Activated T-cell treated with anti-CD3 and anti-CD28 coated beads for 24 hours (primary cell): Measurements from ENCODE around the gene ETV3.
"Not testable (repeated sequence)": the region's sequence is repeated elsewhere in the genome, so short reads cannot be mapped to it uniquely, and the experiment has no call there.

Experiments
- DNase-seq: peaks from one replicate; pipeline ENCODE4 v3.0.0-alpha.2; 2020; ENCODE audit warnings: low read depth

The ETV3 gene

DNA sequence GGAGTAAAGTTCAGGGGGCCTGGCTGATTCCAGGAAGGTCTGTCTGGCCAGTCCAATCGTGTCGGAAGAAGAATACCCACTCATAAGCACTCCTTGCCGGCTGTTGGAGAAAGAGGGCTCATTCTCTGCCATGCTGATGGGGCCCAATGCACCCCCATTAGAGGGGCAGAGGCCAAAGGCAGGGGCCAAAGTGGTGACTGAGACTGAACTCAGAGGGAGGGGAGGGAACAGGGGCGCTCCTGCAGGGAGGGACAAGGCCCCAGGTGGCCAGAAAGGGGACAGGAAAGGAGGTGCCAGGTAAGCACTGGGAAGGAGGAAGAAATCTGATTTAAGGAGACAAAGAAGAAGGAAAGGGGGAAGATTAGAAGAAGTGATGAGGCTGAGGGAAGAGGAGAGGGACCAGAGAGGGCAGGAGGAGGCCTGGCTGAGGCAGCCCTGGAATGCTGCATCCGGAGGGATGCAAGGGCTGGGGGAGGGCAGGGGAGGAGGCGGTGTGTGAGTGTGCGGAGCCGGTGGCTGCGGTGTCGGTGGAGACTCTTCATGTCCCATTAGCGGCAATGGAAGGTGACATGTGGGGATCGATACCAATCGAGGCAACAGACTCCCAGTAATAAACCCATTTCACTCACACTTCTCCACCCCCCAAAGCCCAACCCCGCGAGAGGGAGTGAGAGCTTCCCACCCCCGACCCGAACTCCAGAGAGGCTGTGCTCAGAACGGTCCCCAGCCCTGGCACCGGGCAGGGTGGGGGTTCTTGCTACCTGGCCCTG lies 26.6 kb downstream of the ETV3 start:
- no peak for DNase-seq

DNA sequence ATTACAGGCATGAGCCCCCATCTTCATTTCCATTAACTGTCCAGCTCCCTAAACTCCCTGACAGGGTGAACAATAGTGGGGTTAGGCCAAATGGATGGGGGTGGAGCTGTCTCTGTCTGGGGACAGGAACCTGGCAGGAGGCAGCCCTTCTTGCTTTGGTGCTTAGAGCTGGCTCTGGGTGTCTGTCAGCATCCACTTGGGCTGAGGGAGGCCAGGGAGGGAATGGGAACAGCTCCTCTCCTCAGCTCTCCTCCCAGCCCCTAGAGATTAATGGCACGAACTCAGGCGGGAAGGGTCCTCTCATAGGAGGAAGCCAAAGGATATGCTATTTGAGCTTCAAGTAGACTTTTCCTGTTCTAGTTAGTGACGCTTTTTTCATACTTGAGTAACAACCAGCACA lies 27.5 kb downstream of the ETV3 start:
- no peak for DNase-seq

DNA sequence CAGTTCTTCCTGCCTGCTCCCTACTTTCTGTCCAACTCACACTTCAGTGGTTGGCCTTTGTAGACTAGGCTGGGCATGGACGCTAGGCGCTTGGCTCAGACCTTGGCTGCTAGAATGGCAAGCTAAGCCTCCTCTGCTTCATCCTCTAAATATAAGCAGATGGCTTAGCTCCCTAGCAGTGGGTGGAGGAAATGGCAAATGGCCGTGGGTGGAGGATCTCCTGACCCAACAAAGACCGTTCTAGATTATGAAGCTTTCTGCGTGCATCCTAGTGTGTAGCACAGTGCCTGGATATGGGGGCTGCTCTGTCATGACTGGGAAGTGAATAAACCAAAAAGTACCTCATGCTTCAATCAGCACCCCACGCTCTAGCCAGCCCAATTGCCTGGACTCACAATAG lies 28.2 kb downstream of the ETV3 start:
- no peak for DNase-seq

DNA sequence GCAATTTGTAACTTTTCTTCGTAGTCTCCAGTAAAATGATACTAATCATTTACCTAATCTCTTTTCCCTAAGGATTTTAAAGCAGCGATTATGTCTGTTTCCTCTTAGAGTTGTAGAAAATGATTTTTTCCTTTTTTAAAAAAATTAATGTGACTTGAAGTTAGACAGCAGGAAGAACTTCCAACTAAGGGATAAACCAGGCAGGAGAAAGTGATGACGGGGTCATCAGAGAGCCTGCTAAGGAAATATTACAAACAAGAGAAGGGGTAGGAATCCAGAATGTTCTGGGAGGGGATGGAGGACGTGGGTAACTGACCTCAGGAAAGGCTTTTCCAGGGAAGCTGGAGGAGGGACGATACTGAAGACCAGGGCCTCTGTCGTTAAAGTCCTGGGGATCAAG lies 29.7 kb downstream of the ETV3 start:
- DNase-seq: no peak

DNA sequence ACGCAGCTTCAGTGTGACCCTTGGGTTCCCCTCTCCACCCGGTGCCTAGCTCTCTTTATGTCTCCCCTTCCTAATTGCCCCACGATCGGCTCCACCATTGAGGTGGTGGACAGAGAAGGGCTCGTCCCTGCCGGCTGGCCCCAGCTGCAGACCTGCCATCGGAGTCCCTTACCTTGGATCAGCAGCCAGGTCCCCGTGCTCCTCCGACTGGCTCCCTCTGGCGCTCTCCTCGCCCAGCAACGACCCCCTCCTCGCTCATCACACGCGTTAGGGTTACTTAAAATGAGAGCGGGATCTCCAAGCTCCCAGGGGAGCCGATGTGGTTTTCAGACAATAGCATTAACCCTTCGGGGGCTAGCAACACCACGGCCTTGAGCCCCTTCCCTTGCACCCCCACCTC lies 30.5 kb downstream of the ETV3 start:
- no peak for DNase-seq

DNA sequence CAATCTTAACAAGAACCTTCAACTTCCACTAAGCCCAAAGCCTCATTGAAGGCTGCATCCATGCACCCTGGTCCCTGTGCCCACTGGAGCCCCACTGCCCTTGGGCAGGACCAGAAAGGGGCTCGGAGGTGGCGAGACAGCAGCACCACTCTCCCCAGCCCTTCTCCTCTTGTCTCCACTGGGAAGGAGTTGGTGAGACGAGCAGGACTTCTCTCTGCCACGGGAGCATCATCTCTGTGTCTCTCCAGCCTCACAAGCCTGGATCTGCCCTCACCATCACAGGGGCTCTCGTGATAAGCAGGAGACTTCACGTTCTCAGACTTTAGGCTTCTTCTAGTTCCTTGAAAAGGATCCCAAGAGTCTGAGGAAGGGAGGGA lies 31.4 kb downstream of the ETV3 start:
- DNase-seq: no peak

DNA sequence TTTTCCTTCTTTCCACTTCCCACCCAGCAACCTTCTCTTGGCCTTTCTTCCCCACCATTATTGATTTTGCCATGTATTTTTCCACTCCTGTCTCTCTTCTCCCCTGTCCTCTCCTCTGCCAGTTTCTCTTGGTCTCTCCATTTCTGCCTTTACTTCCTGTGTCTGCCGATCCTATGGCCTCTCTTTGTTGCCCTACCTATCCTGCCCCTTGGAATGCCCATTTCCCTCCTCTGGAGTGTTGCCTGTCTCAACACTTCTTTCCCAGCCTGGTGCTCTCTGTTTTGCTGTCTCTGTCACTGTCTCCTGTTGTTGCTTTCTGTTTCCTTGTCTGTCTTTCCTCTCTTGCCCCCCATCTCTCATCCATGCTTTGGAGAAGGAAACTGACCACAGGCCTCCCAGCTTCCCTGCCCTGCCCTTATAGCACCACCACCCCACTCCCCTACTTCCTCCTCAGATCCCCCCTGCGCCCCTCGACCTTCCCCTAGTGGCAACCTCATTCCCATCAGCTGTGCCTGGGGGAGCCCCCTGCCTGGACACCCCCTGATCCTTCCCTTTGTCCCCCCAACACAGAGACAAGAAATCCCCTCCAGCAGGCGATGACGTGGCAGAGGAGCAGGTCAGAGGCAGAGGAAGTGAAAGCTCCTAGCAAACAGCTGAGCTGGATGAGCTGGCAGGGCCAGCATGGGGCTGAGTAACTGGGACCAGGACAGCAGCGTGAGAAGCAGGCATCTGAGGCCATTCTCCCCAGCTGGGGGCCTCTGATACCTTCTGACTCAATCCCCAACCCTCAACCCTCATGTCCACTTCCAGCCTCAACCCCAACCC lies 32.0 kb downstream of the ETV3 start:
- no peak for DNase-seq

DNA sequence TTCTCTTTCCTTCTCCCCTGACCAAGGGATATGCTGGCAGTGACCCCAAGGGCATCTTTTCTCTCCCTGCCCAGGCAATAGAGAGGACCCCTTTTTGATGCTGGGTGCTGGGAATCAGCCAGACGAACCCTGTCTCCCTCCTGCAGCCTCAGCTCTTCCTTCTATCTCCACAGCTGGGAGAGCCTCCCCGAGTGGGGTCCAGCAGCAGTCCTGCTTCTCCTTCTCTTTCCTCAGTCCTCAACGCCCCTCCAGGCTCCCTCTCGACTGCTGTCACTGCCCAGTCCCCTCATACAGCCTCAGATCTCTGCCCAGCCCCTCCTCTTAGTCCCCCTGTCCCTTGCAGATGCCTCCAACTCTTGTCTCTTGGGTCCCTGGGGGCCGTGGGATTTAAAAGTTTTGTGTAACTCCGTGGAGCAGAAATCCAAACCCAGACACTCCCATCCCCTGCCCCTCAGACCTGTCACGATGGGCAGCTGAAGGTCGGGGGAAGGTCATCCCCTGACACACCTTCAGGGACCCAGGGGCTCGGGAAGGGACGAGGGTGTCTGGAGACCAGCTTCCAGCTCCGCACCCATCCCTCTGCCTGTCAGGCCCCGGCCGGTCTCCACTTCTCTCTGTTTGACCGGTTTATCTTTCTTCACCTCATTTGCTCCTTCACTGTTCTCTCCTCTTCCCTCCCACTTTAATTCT lies 32.8 kb downstream of the ETV3 start:
- no peak for DNase-seq

DNA sequence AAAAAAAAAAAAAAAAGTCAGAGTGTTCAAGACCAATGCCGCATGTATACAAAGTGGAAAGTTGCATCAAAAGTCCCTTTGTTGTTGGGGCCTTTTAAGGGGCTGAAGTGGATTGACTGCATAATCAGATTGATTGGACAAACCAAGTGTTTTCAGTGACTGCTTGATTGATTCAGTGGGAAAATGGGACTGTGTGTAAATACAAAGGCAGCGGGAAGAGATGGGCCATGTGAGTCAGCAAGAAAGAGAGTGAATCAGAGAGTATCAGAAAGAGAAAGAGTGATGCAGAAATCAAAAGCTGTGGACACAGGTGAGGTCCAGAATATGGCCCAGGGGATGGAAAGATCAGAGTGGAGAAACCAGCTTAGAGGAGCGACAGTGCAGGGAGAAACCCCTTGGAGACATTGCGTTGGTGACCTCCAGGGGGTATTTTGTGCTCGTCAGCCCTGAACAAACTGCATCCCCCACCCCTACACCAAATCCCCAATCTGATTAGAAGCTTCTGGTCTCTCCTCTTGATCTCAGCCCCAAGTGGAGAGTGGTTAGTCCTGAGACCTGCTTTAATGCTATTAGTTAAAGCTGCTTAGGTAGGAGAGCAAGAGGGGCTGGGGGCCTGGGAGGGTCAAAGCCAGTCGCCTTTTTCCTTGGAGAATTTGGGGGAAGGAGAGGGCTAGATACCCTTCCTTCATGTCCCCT lies 33.4 kb downstream of the ETV3 start:
- DNase-seq: no peak

DNA sequence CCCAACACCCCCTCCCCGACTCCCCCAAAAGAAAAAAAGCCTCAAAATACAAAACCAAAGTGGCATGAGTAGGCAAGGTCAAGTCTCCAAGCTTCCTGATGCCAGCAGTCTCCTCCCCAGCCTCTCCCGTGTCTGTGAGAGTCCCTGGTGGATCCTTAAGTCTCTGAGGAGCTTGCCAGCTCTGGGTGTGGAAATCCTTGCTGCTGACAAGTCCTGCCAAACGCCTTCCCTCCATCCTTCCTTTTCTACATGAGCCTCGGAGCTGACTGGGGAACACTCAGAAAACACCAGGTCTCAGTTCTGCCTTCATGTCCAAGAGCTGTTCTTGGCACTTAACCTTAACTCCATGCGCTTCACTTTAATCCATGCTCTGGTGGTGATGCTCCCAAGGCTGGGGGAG lies 34.9 kb downstream of the ETV3 start:
- no peak for DNase-seq

DNA sequence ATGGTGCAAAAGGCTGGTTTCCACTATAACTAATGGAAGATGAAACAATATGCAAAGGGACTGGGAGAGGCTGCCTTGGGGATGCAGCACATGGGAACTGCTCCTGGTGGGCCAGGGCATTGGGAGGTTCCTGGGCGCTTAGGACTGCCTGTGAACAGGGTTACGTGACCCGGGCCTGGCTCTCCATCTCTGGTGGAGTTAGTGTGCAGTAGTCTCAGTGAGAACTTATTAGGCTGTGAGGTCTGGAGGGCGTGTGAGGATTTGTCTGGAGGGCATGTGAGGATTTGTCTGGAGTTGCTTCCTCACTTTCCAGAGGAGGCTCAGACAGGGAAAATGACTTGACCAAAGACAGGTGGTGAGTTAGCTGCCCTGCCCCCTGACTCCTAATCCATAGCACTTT lies 37.0 kb downstream of the ETV3 start:
- no peak for DNase-seq

DNA sequence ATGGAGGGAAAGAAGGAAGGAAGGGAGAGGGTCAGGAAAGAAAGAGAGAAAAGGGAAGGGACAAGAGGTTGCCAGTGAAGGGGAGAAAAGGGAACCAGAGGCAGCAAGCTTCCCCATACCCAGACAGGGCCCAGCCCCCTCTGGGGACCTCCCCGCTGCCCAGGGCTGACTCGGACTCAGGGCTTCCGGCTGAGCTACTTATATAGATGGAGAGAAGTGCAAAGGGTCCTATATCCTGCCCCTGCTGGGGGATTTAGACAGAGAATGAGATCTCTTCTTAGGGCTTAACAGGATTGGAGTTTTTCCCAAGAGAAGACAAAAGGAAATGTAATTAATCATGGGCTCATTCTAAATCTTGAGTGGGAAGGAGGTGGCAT lies 38.6 kb downstream of the ETV3 start, which contains the start of gene ETV3L:
TSS of gene ETV3L (minus strand) at position 176 of the 377 bp plus-strand sequence. CDS start 285 bp downstream, outside the sequence.
- no peak for DNase-seq

DNA sequence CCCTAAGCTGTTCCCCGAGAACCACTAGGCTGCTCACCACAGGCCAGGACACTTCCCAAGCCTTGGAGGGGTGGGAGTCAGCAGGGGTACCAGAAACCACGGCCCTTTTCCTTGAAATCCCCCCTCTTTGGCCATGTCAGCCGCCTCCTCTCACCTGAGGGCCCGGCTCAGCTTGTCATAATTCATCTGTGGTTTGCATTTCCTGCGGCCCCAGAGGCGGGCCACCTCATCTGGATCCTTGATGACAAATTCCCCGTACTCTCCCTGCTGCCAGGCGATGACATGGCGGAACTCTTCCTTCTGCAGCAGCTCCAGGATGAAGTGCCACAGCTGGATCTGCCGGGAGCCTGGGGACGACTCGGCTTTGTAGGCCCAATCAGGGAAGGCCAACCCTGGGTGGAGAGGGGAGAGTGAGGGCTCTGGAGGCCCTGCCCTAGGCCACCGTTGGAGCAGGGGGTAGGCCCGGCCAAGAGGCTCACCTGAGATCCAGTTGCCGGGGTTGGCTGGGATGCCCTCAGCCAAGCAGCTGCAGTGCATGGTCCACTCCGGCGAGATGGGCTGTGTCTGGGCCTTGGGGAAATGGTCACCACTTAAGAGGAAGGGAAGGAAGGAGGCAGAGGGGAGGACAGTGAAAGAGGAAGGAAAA lies 39.1 kb downstream of the ETV3 start:
- DNase-seq: not testable (repeated sequence)

DNA sequence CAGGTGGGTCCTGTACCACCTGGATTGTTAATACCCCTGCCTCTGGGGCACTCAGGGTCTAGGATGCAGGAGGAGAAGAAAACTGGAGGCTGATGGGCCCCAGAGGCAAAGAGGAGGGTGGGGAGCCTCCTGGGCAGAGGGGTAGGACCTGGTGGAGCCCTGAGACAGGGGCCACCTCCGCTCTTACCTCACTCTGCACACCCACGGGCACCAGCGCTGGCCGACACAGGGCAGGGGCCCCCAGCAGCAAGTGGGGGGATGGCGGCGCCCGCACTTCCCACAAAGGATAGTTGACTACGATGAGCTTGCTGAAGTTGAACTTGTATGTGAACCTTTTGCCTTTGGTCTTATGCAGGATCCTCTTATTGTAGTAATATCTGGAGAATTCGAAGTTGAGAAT lies 39.7 kb downstream of the ETV3 start:
- no peak for DNase-seq

DNA sequence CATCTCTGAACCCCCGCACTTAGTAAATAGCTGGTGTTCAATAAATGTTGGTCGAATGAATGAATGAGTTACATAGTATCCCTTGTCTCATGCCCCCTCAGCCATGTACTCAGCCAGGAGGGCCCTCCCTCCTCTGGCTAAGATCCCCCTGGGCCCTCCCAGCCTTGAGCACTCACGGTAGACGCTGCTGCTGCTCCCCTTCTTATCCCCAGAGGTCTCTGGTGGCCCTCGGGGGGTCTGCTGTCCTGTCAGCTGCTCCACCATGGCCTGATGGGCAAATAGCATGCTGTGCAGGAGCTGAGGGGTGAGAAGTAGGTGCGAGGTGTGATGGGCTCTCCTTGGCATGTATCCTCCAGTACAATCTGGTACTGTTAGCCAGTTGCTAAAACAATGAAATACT lies 40.5 kb downstream of the ETV3 start:
- DNase-seq: no peak

DNA sequence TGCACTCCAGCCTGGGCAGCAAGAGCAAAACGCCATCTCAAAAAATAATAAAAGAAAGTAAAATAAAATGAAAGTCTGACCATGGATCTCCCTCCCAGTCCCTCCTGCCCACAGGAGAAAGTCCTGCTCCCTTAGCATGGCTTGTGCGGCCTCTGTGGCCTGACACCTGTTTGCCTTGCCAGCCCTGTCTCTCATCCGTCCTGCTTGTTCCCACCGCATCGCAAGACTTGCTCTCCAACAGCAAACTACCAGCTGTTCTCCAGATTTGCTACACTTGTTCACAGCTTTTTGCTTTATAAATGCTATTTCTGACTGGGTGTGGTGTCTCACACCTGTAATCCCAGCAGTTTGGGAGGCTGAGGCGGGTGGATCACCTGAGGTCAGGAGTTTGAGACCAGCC lies 41.3 kb downstream of the ETV3 start:
- DNase-seq: no peak

DNA sequence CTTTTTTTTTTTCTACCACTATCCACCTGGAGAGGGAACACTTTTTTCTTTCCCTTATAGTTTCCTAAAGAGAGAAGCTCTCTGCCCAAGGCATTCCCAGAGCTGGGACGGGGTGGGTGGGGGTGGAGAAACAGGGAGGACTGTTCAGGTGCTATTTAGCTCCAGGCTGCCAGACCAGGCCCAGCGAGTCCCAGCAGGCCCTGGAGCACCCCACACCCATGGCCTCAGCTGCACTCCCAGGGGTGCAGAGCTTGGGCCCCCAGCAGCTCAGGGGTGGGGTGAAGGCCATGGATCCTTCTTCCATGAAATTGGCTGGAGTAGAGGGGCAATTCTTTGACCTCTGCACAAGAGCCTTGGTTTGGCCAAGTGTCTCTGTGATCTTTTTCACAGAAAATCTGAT lies 42.6 kb downstream of the ETV3 start:
- no peak for DNase-seq

DNA sequence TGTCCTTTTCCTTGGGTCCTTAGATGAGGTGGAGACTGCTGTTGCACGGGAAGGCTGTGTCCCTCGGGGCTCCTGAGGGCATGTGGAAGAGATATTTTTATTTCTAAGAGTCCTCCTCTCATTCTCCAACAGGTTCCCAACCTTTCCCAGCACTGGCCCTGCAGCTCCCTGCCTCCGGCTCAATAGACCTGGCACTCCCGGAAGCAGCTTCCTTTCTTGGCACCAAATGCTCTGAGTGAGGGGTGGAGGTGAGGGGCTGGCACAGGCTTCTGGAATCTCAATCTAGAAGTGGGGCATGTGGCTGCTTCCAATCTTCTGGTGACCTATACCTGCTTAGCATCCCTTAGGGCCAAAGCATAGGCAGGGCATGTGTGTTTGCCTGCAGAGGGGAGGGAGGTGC lies 43.1 kb downstream of the ETV3 start:
- no peak for DNase-seq

DNA sequence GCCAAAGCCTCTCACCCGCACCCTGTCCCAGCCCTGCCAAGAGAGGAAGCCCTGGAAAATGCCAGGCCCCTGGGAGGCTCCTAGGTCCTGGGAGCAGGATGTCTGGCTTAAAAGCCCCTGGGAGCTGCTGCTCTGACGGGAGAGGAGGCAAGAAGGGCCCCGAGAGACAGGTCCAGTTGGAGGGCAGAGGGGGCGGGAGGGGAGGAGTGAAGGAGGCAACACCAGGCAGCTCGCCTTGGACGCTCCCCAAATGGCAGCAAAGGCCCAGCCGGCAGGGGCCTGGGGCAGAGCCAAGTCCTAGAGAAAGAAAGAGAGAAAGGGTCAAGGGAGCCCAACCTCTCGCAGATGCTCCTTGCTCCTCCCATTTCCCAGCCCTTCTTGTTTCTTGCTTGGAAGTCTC lies 45.4 kb downstream of the ETV3 start:
- no peak for DNase-seq

DNA sequence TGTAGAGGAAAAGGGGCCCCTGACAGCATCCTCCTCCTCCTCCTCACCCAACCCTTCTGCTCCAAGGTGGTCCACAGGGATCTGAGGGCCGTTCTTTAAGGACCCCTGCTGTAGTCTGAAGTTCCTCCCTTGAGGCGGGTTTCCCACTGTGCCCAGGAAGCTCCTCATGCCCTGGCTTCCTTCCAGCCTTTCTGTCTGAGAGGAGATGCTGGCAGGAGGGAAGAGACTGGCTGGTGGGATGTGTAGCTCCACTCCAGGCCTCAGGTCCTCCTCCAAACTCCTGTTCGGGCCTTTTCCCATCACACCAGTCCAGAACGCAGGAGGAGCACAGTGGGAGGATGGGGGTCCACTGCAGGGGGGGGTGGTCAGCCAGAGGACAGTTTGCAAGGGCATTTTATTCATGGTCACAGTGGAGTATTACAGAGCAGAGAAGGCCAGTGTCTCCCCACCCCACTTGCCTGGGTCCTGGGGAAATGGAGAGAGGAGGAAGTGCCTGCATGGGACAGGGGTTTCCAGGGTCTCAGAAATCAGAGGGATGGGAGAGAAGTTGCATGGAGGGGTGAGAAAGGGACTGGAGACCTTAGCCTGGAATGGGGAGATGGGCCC lies 46.4 kb downstream of the ETV3 start:
- DNase-seq: no peak

DNA sequence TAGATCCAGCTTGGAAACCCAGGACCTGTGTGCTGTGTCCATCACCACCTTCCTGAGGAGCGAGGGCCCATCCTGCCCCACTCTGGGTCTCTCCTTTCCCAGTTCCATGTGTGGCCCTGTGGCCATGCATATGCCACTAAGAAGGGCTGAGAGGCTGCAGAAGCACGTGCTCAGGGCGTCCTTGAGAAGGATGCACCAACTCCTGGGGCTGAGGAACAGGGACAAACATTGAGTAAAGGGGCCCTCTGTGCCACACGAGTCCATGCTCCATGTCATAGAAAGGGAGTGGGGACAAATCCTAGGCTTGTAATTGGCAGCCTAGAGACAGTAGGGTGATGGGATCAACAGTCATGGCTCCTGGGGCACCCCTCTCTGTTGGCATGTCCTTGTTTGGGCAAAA lies 47.0 kb downstream of the ETV3 start:
- no peak for DNase-seq
